GM21737 (cell line): Measurements from ENCODE around the gene NETO2.
"Not testable (repeated sequence)": the region's sequence is repeated elsewhere in the genome, so short reads cannot be mapped to it uniquely, and the experiment has no call there.

Experiments
- ATAC-seq: cut with Tn5 transposase; IDR thresholded peaks from one replicate; pipeline ENCODE4 v1.9.1; 2021; ENCODE audit warnings: mild to moderate bottlenecking, moderate library complexity; ENCODE audit not compliant: unreplicated experiment

NETO2 gene

GRCh38 chr16:47067203-47067602 lies 76.5 kb downstream of the NETO2 start:
- no peak for ATAC-seq

DNA sequence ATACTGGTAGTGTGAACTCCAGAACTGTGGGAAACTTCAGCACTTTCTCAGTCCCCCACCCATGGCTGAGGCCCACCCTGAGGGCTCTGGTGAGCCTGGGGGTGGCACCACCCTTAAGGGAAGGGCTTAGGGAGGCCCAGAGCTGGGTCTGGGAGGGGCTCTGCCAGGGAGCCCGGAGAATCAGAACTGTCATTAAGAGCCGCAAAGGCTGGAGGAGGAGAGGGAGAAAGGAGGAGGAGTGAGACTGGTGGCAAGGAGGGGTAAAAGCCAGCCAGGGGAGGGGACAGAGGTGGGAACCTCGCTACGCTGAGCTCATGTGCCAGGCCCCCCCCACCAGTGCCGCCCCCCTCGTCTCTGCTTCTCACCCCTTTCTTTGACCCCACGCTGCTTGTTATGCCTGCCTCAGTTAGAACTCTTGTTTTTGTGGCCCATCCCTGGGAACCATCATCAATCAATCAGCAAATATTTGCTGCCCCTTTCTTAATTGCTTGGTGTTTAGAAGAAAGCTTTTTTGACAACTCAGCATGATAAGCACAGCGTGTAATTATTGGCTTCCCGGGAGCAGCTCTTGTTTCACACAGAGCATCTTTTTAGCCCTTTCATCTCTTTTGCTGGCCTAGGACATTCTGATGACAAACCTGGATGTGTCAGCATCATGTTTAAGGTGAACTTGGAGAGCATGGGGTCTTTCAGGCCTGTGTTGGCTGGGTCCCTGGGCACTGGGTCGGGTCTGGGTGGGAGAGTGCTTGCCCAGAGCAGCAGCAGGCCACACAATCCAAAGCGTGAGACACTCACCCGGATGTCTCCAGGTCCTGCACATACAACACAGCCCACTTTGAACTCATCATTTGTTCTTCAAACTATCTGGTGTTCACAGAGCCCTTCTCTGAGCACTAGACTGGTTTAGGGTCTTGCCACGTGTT lies 77.7 kb downstream of the NETO2 start:
- ATAC-seq = no peak

DNA sequence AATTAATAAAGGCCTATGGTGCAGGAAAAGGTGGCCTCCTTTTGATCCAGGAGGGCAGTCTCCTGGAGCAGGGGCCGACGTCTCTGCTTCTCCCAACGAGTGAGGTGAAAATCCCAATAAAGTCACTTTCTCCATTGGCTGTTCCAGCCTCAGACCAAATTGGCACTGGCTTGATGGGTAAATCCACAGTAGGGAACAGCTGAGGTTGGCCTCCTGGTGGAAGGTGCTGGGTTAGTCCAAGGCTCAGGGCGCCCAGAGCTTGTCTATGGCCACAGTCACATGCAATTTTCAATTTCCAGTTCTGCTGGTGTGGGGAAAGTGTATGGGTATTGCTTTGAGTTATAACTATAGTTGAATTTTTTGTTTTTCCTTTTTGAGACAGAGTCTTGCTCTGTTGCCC lies 79.0 kb downstream of the NETO2 start:
- no peak for ATAC-seq

GRCh38 chr16:47063011-47063724 lies 80.6 kb downstream of the NETO2 start:
- ATAC-seq = no peak

DNA sequence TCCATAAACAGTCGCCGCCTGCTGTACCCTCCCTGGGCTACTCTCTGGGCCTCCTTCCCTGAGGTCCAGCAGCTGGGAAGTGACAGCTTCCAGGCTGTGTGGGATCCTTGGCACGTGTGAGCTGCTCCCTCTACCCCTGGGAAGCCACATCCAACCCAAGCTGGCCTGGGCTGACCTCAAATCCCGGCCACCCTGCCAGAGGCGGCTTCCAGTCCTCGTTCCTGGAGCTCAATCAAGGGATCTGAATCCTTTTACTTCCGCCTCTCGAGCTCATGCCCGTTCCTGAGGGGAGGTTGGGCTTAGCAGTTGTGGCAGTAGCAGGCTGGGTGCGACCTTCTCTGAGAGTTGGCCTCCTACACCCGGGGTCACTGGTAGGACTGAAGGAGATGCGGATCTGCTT lies 82.5 kb downstream of the NETO2 start:
- ATAC-seq = no peak

- no peak for ATAC-seq
Observed at GRCh38 chr16:47060596-47060995, 83.1 kb downstream of the NETO2 start.

DNA sequence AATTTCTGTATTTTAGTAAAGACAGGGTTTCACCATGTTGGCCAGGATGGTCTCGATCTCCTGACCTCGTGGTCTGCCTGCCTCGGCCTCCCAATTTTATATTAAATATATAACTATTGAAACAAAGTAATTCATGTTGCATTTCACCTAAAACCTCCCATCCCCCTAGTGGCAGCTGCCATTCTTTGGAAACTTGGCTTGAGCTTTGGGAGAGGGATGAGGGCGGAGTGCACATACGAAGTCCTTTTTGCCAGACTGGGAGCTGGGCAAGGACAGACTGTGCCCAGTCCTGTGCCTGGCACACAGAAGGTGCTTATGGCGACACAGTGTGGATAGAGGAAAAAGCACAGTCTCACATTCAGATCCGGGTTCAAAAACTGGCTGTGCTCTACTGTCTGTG lies 83.8 kb downstream of the NETO2 start:
- no peak for ATAC-seq

GRCh38 chr16:47059130-47059529 lies 84.6 kb downstream of the NETO2 start:
- ATAC-seq = not testable (repeated sequence)

GRCh38 chr16:47058295-47059086 lies 85.3 kb downstream of the NETO2 start:
- no peak for ATAC-seq

- no peak for ATAC-seq
Observed at GRCh38 chr16:47057630-47057993, 86.1 kb downstream of the NETO2 start.

GRCh38 chr16:47056688-47057629 lies 86.8 kb downstream of the NETO2 start:
- no peak for ATAC-seq

DNA sequence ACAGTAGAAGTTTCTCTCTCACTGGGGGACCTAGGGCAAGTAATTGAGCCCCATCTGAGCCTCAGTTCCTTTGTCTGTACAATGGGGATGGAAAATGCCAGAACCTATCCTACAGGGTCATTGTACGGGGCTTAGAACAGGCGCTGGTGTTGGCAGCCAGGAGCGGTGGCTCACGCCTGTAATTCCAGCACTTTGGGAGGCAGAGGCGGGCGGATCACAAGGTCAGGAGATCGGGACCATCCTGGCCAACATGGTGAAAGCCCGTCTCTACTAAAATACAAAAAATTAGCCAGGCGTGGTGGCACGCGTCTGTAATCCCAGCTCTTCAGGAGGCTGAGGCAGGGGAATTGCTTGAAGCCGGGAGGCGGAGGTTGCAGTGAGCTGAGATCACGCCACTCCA lies 87.7 kb downstream of the NETO2 start:
- ATAC-seq = not testable (repeated sequence)

GRCh38 chr16:47055136-47055885 lies 88.4 kb downstream of the NETO2 start:
- no peak for ATAC-seq

- no peak for ATAC-seq
Observed at GRCh38 chr16:47054306-47054705, 89.4 kb downstream of the NETO2 start.

GRCh38 chr16:47053895-47054294 lies 89.8 kb downstream of the NETO2 start:
- ATAC-seq = no peak

- no peak for ATAC-seq
Observed at GRCh38 chr16:47052666-47053640, 90.8 kb downstream of the NETO2 start.

- no peak for ATAC-seq
Observed at GRCh38 chr16:47051031-47051430, 92.7 kb downstream of the NETO2 start.

GRCh38 chr16:47049901-47050583 lies 93.7 kb downstream of the NETO2 start:
- ATAC-seq = no peak
